ENCODE data around the gene HPGDS. TPM values are rescaled to one million over a fixed set of nuclear protein-coding genes. Genes with fewer than 3 reads are reported as not detected.
"Not testable (repeated sequence)": the region's sequence is repeated elsewhere in the genome, so short reads cannot be mapped to it uniquely, and the experiment has no call there.

The HPGDS gene
- total and polyA plus RNA-seq, 2 donors (not counting 1 experiment from before 2014, with no cell fraction given): not detected

GRCh38 chr4:94382891-94383290 lies 40.3 kb upstream of the HPGDS start:
- H3K9me3 ChIP-seq (ENCODE audit: control extremely low read depth in 1 of 3, control insufficient read depth in 2 of 3, insufficient read depth in 1 of 3, low read length in 2 of 3); H3K79me2 ChIP-seq (ENCODE audit: control insufficient read depth, insufficient read depth, low read length); H3K27ac Mint-ChIP-seq; H2AFZ ChIP-seq (ENCODE audit: insufficient read depth, low read depth, low read length, poor library complexity, severe bottlenecking); H4K20me1 ChIP-seq (ENCODE audit: control insufficient read depth, insufficient read depth, low read length, poor library complexity, severe bottlenecking); H3K4me2 ChIP-seq (replicated peaks; ENCODE audit: low read depth, low read length, poor library complexity, severe bottlenecking); H3K9me3 Mint-ChIP-seq (ENCODE audit: insufficient read depth); H3K4me3 ChIP-seq (ENCODE audit: control extremely low read depth in 1 of 5, extremely low read depth in 1 of 5, insufficient read depth in 1 of 5, low read depth in 2 of 5, low read length in 4 of 5); DNase-seq; H3K36me3 ChIP-seq (replicated peaks in 1 of 2; ENCODE audit: control extremely low read depth in 1 of 2, control insufficient read depth in 1 of 2, extremely low read depth in 1 of 2, insufficient read depth in 2 of 2, low read length in 1 of 2); ATAC-seq (ENCODE audit: low read depth); H3K4me1 ChIP-seq (ENCODE audit: control insufficient read depth in 2 of 2, insufficient read depth in 2 of 2, low read length in 2 of 2); CTCF ChIA-PET; H3K4me1 Mint-ChIP-seq; H3K4me3 Mint-ChIP-seq; H3K9ac ChIP-seq (ENCODE audit: low read length); POLR2A ChIA-PET; intact Hi-C loops (cut with micrococcal nuclease); H3K27ac ChIP-seq (ENCODE audit: low read length in 2 of 2); H3K27me3 ChIP-seq (replicated peaks in 1 of 4; ENCODE audit: control extremely low read depth in 1 of 4, control insufficient read depth in 3 of 4, insufficient read depth in 4 of 4, low read length in 3 of 4): not testable (repeated sequence)
- WGBS (ENCODE audit: insufficient coverage): 74% methylated on average over 4 of the region's 5 CpGs
- H3K27me3 Mint-ChIP-seq: peaks cover 11% of the 10 kb centered on the region

GRCh38 chr4:94378047-94378446 lies 35.4 kb upstream of the HPGDS start:
- no peaks in the 10 kb centered on the region for H3K9me3 ChIP-seq (ENCODE audit: control extremely low read depth in 1 of 3, control insufficient read depth in 2 of 3, insufficient read depth in 1 of 3, low read length in 2 of 3)
- Mint-ChIP-seq H3K27ac (no peak overlapping the region), H3K4me1 (no peaks in the 10 kb centered on the region), H3K4me3 (no peak overlapping the region), H3K27me3 (peaks cover 12% of the 10 kb centered on the region), H3K9me3 (ENCODE audit: insufficient read depth) (no peaks in the 10 kb centered on the region)
- ChIA-PET CTCF (interaction anchor here (1.4 kb wide), 1 partner anchor 29 kb away, joined by 6 read pairs; no protein-coding TSS in a partner anchor), POLR2A (no interaction called here)
- no peak overlapping the region for H3K9ac ChIP-seq (ENCODE audit: low read length)
- 80% methylated on average over 1 of the region's 3 CpGs for WGBS (ENCODE audit: insufficient coverage)
- no peak for DNase-seq
- no peak overlapping the region for H3K4me2 ChIP-seq (replicated peaks; ENCODE audit: low read depth, low read length, poor library complexity, severe bottlenecking)
- ATAC-seq (ENCODE audit: low read depth): no peak
- intact Hi-C loops (cut with micrococcal nuclease): no loop called here
- TF ChIP-seq CTCF (IDR thresholded peaks at IDR 0.05) (no peak), EZH2 (IDR thresholded peaks at IDR 0.05; ENCODE audit: borderline replicate concordance, insufficient read depth, low read depth, low read length, poor library complexity, severe bottlenecking) (no peak)
- H3K4me3 ChIP-seq (ENCODE audit: control extremely low read depth in 1 of 5, extremely low read depth in 1 of 5, insufficient read depth in 1 of 5, low read depth in 2 of 5, low read length in 4 of 5): no peak overlapping the region
- H3K79me2 ChIP-seq (ENCODE audit: control insufficient read depth, insufficient read depth, low read length): no peaks in the 10 kb centered on the region
- no peaks in the 10 kb centered on the region for H4K20me1 ChIP-seq (ENCODE audit: control insufficient read depth, insufficient read depth, low read length, poor library complexity, severe bottlenecking)
- H3K27ac ChIP-seq (ENCODE audit: low read length in 2 of 2): no peak overlapping the region
- no peak overlapping the region for H2AFZ ChIP-seq (ENCODE audit: insufficient read depth, low read depth, low read length, poor library complexity, severe bottlenecking)
- H3K27me3 ChIP-seq (replicated peaks in 1 of 4; ENCODE audit: control extremely low read depth in 1 of 4, control insufficient read depth in 3 of 4, insufficient read depth in 4 of 4, low read length in 3 of 4): no peaks in the 10 kb centered on the region
- H3K4me1 ChIP-seq (ENCODE audit: control insufficient read depth in 2 of 2, insufficient read depth in 2 of 2, low read length in 2 of 2): no peaks in the 10 kb centered on the region
- H3K36me3 ChIP-seq (replicated peaks in 1 of 2; ENCODE audit: control extremely low read depth in 1 of 2, control insufficient read depth in 1 of 2, extremely low read depth in 1 of 2, insufficient read depth in 2 of 2, low read length in 1 of 2): no peaks in the 10 kb centered on the region

Measured in B cell (primary cell).